OCI-LY1 (cell line): ENCODE measurements around the gene MERTK.

Experiments
- H2AFZ ChIP-seq: fragments of 200-600 bp; sonication (generic), shearing (Covaris generic); 2 replicates; pipeline ENCODE4 v1.6.0; 2014; ENCODE audit warnings: antibody characterized with exemption, mild to moderate bottlenecking, low read length
- H3F3A ChIP-seq: fragments of 200-600 bp; sonication (generic), shearing (Covaris generic); 2 replicates; pipeline ENCODE4 v1.6.0; 2014; ENCODE audit warnings: mild to moderate bottlenecking, antibody characterized with exemption, low read length, moderate library complexity; ENCODE audit not compliant: insufficient read depth
- H3K27ac ChIP-seq: fragments of 200-600 bp; sonication (generic); 2 replicates; pipeline ENCODE4 v1.5.1; 2014; ENCODE audit warnings: low read length, mixed run types, mild to moderate bottlenecking, low read depth; ENCODE audit not compliant: poor library complexity, severe bottlenecking
- H3K27me3 ChIP-seq: fragments of 200-600 bp; sonication (generic); 2 replicates; pipeline ENCODE4 v1.6.0; 2014; ENCODE audit warnings: antibody characterized with exemption, mild to moderate bottlenecking, low read length, moderate library complexity; ENCODE audit not compliant: insufficient read depth
- H3K36me3 ChIP-seq: fragments of 200-600 bp; sonication (generic); 2 replicates; pipeline ENCODE4 v1.6.1; 2014; ENCODE audit warnings: mild to moderate bottlenecking, antibody characterized with exemption, low read length, moderate library complexity, mixed read lengths; ENCODE audit not compliant: insufficient read depth
- H3K4me1 ChIP-seq: fragments of 200-600 bp; sonication (generic); 2 replicates; pipeline ENCODE4 v1.5.1; 2014; ENCODE audit warnings: mild to moderate bottlenecking, low read length, moderate library complexity; ENCODE audit not compliant: insufficient read depth, severe bottlenecking
- H3K4me2 ChIP-seq: fragments of 200-600 bp; sonication (generic), shearing (Covaris generic); 2 replicates; pipeline ENCODE4 v1.6.1; 2014; ENCODE audit warnings: low read length
- H3K4me3 ChIP-seq: fragments of 200-600 bp; sonication (generic); 2 replicates; pipeline ENCODE4 v1.5.1; 2014; ENCODE audit warnings: low read length, low read depth, mild to moderate bottlenecking, mixed read lengths; ENCODE audit not compliant: poor library complexity, severe bottlenecking
- H3K79me2 ChIP-seq: fragments of 200-600 bp; shearing (Covaris generic); 2 replicates; pipeline ENCODE4 v1.6.1; 2016; ENCODE audit warnings: mixed run types, low read length, mixed read lengths; ENCODE audit not compliant: insufficient read depth
- H3K9ac ChIP-seq: fragments of 200-600 bp; sonication (generic), shearing (Covaris generic); 2 replicates; pipeline ENCODE4 v1.6.1; 2014; ENCODE audit warnings: mild to moderate bottlenecking, low read length, mixed read lengths
- H3K9me2 ChIP-seq: fragments of 200-600 bp; sonication (generic), shearing (Covaris generic); 2 replicates; pipeline ENCODE4 v1.6.1; 2014; ENCODE audit warnings: low read depth, mild to moderate bottlenecking, low read length, mixed read lengths
- H3K9me3 ChIP-seq: fragments of 200-600 bp; shearing (Covaris generic); 2 replicates; pipeline ENCODE4 v1.6.1; 2014; ENCODE audit warnings: low read length, mixed read lengths
- H4K20me1 ChIP-seq: fragments of 200-600 bp; sonication (generic), shearing (Covaris generic); 2 replicates; pipeline ENCODE4 v1.6.0; 2016; ENCODE audit warnings: mild to moderate bottlenecking, low read length; ENCODE audit not compliant: insufficient read depth
- EZH2 ChIP-seq: fragments of 200-600 bp; sonication (generic), shearing (Covaris generic); IDR thresholded peaks from 2 replicates; pipeline ENCODE4 v1.8.0; 2017; ENCODE audit warnings: borderline replicate concordance, mixed run types, mild to moderate bottlenecking, antibody characterized with exemption, low read length, moderate library complexity, mixed read lengths
- TF ChIP-seq, protein P1 (sequence below): fragments of 200-600 bp; sonication (generic), shearing (Covaris generic); IDR thresholded peaks from 2 replicates; pipeline ENCODE4 v1.5.1; 2017; ENCODE audit warnings: mild to moderate bottlenecking, antibody characterized with exemption, low read length, moderate library complexity, mixed read lengths

Gene MERTK

DNA sequence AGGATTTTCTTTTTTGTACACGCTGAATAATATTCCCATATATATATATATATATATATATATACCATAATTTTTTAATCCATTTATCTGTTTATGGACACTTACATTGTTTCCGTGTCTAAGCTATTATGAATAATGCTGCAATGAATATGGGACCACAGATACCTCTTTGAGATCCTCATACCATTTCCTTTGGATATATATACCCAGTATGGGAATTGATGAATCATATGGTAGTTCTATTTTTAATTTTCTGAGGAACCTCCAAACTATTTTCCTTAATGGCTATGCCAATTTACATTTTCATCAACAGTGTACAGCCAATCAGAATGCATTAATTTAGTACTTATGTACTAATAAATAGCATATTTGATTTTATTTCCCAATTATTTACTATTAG lies 53.1 kb downstream of the MERTK start:
- H3K9me2 ChIP-seq: no peaks in the 10 kb centered on the region
- no peaks in the 10 kb centered on the region for H3K36me3 ChIP-seq
- no peak overlapping the region for H3K27ac ChIP-seq
- H3K27me3 ChIP-seq: no peaks in the 10 kb centered on the region; the same call in 1 of the 2 replicates
- TF ChIP-seq, protein P1, sequence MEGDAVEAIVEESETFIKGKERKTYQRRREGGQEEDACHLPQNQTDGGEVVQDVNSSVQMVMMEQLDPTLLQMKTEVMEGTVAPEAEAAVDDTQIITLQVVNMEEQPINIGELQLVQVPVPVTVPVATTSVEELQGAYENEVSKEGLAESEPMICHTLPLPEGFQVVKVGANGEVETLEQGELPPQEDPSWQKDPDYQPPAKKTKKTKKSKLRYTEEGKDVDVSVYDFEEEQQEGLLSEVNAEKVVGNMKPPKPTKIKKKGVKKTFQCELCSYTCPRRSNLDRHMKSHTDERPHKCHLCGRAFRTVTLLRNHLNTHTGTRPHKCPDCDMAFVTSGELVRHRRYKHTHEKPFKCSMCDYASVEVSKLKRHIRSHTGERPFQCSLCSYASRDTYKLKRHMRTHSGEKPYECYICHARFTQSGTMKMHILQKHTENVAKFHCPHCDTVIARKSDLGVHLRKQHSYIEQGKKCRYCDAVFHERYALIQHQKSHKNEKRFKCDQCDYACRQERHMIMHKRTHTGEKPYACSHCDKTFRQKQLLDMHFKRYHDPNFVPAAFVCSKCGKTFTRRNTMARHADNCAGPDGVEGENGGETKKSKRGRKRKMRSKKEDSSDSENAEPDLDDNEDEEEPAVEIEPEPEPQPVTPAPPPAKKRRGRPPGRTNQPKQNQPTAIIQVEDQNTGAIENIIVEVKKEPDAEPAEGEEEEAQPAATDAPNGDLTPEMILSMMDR: no peak
- no peak for TF ChIP-seq EZH2
- H3K4me2 ChIP-seq: no peak overlapping the region
- H2AFZ ChIP-seq: no peak overlapping the region
- H3K9me3 ChIP-seq: no peaks in the 10 kb centered on the region
- H3K4me3 ChIP-seq: no peak overlapping the region
- no peaks in the 10 kb centered on the region for H4K20me1 ChIP-seq
- H3K9ac ChIP-seq: no peak overlapping the region
- H3K4me1 ChIP-seq: no peaks in the 10 kb centered on the region
- no peaks in the 10 kb centered on the region for H3K79me2 ChIP-seq
- H3F3A ChIP-seq: no peaks in the 10 kb centered on the region

DNA sequence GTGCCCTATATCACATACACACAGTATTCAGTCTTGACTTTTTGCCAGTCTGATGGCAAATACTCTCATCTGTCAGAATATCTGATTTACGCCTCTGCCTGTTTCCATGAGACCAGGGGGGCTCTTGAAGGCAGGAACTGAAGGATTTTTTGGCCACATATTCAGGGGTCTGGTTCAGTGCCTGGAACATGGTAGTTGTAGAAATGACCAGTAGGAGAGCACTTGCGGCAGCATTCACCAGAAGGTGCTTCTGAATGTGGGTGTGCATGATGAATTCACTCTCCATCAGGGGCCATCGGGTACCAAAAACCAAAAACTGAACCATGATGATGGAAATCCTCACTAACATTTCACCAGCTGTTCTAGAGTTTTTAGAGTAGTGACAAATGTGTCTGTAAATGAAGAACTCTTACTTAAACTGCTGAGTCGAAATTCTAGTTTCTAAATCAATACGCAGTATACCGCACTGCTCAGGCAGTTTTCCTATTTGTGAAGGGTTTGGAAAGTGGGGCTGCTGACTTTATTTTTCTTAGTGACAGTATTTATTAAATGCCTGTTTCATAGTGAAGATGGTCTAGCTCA lies 54.6 kb downstream of the MERTK start:
- Histone ChIP-seq H3K9me2 (no peaks in the 10 kb centered on the region), H3F3A (no peaks in the 10 kb centered on the region), H3K27ac (no peak overlapping the region), H3K79me2 (no peaks in the 10 kb centered on the region), H3K9ac (no peak overlapping the region), H3K4me2 (no peak overlapping the region), H3K4me1 (no peaks in the 10 kb centered on the region), H3K9me3 (no peaks in the 10 kb centered on the region), H2AFZ (no peak overlapping the region), H3K4me3 (no peak overlapping the region), H3K27me3 (no peaks in the 10 kb centered on the region), H3K36me3 (no peaks in the 10 kb centered on the region), H4K20me1 (no peaks in the 10 kb centered on the region)
- TF ChIP-seq EZH2: no peak
- TF ChIP-seq, protein P1: no peak

DNA sequence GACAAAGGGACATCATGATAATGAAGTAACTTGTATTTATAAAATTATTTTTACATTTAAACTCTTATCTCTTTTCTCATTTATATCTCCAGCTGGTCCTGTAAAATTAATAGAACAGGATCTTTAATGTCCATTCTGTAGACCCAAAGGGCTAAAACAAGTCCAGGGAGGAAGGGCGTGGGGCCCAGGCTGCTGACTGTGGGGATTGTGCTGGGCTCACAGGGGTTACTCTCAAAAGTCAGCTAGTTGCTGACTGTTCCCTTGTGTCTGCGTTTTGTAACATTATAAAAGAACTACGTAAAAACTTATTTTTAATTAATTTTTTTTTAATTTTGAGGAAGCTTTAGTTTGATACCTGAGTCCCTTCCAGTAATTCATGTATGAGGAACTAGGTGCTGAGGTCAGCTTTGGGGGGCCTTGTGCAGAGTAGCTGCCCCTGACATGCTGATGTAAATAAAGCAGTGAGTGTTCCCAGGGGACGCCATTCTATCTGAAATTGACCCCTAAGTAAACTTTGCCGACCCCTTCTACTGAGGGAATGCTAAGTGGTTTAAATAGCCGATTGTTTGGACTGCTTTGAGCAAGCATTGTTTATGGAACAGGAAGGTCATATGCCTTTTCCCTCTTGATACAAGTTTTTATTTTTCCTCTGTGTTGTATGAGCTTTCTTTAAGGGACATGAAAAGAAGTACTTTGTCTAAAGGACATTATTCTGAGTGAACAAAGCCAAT lies 56.4 kb downstream of the MERTK start:
- Histone ChIP-seq H3K4me2 (no peak overlapping the region), H3F3A (no peaks in the 10 kb centered on the region), H3K9me3 (no peaks in the 10 kb centered on the region), H3K36me3 (no peaks in the 10 kb centered on the region), H3K27me3 (no peaks in the 10 kb centered on the region), H3K9me2 (no peaks in the 10 kb centered on the region), H3K9ac (no peak overlapping the region), H3K4me1 (no peaks in the 10 kb centered on the region), H4K20me1 (no peaks in the 10 kb centered on the region), H3K4me3 (no peak overlapping the region), H3K79me2 (no peaks in the 10 kb centered on the region), H2AFZ (no peak overlapping the region), H3K27ac (no peak overlapping the region)
- TF ChIP-seq, protein P1: no peak
- TF ChIP-seq EZH2: no peak
